GM12878 (cell line): ENCODE results near the gene CNTNAP2.

ENCODE experiments used
- POLR2AphosphoS5 ChIP-seq: IDR thresholded peaks from 2 replicates; pipeline ENCODE4 v1.6.1; 2011; ENCODE audit warnings: mild to moderate bottlenecking, low read length, inconsistent platforms
- TCF7 ChIP-seq: IDR thresholded peaks from 2 replicates; pipeline ENCODE4 v1.6.1; 2014; ENCODE audit warnings: antibody characterized with exemption, borderline replicate concordance

DNA sequence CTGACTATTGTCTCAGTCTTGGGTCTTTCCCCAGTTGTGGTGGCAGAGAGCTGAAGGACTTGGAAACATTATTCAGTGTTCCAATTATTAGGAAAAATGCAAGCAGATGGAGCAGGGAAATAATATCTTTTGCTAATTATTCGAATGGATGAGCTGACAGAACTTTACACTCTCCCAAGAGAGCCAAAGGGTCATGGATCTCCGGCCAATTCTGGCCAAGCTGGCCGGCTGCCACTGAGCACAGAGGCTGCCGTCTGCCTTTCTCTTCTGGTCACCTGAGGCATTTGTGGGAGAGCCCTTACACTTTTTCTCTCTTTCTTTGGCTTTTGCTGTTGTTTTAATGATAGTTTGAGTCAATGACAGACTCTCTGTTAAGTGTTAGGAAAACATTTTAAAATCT is 22.2 kb upstream of the CNTNAP2 start:
- no peak for TF ChIP-seq POLR2AphosphoS5
- no peak for TF ChIP-seq TCF7
